ENCODE results near the gene ENC1. TPM values are rescaled to one million over a fixed set of nuclear protein-coding genes. Genes with fewer than 3 reads are reported as not detected.

ENC1 gene
- total RNA-seq, 1 experiment from 2014 or later, result 7.9 TPM

DNA sequence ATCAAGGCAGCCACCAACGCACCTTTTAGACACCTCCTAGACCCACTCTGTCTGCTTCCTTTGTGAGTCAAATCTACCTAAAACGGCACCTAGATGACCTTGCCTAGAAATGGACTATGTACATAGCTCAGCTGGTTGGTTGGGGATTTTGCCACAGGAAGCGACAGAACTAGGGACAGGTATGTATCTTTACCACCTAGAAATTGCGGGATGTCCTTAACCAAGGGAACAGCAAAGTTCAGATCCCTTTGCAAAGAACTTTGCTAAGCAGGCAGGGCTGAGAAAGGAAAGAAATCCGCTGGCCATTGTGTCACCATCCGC, 2.0 kb upstream of the ENC1 start:
- H3K27me3 ChIP-seq (replicated peaks; ENCODE audit: insufficient read depth, low read depth, low read length, poor library complexity), result no peaks in the 10 kb centered on the region
- H3K36me3 ChIP-seq (ENCODE audit: insufficient read depth, low read length, poor library complexity, severe bottlenecking), result no peaks in the 10 kb centered on the region
- no peak overlapping the region for H3K27ac ChIP-seq (ENCODE audit: low read depth, low read length, poor library complexity, severe bottlenecking)
- CTCF ChIA-PET, result no interaction called here
- no peaks in the 10 kb centered on the region for H3K9me3 ChIP-seq (ENCODE audit: low read depth, low read length, poor library complexity, severe bottlenecking)
- POLR2A ChIA-PET (ENCODE audit: low non-redundant PET), result no interaction called here
- H3K4me1 ChIP-seq (ENCODE audit: insufficient read depth, low read length, poor library complexity, severe bottlenecking), result peaks cover 28% of the 10 kb centered on the region
- no peak for DNase-seq (ENCODE audit: low spot score)
- intact Hi-C loops (cut with micrococcal nuclease; ENCODE audit: unreplicated experiment), result loop anchor here (1.0 to 10.0 kb wide), 9 partner anchors 99 to 845 kb away; no protein-coding TSS in a partner anchor
- no TSS peak for BruUV-seq (replicated peaks)
- TF ChIP-seq, protein P1, sequence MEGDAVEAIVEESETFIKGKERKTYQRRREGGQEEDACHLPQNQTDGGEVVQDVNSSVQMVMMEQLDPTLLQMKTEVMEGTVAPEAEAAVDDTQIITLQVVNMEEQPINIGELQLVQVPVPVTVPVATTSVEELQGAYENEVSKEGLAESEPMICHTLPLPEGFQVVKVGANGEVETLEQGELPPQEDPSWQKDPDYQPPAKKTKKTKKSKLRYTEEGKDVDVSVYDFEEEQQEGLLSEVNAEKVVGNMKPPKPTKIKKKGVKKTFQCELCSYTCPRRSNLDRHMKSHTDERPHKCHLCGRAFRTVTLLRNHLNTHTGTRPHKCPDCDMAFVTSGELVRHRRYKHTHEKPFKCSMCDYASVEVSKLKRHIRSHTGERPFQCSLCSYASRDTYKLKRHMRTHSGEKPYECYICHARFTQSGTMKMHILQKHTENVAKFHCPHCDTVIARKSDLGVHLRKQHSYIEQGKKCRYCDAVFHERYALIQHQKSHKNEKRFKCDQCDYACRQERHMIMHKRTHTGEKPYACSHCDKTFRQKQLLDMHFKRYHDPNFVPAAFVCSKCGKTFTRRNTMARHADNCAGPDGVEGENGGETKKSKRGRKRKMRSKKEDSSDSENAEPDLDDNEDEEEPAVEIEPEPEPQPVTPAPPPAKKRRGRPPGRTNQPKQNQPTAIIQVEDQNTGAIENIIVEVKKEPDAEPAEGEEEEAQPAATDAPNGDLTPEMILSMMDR (conservative IDR thresholded peaks at IDR 0.05; ENCODE audit: low read depth, low read length), result no peak
- TF ChIP-seq EZH2 (IDR thresholded peaks at IDR 0.05; ENCODE audit: borderline replicate concordance, low read depth, low read length, poor library complexity, severe bottlenecking), result no peak
- H3K4me3 ChIP-seq (ENCODE audit: low read depth, low read length, poor library complexity, severe bottlenecking), result no peak overlapping the region

DNA sequence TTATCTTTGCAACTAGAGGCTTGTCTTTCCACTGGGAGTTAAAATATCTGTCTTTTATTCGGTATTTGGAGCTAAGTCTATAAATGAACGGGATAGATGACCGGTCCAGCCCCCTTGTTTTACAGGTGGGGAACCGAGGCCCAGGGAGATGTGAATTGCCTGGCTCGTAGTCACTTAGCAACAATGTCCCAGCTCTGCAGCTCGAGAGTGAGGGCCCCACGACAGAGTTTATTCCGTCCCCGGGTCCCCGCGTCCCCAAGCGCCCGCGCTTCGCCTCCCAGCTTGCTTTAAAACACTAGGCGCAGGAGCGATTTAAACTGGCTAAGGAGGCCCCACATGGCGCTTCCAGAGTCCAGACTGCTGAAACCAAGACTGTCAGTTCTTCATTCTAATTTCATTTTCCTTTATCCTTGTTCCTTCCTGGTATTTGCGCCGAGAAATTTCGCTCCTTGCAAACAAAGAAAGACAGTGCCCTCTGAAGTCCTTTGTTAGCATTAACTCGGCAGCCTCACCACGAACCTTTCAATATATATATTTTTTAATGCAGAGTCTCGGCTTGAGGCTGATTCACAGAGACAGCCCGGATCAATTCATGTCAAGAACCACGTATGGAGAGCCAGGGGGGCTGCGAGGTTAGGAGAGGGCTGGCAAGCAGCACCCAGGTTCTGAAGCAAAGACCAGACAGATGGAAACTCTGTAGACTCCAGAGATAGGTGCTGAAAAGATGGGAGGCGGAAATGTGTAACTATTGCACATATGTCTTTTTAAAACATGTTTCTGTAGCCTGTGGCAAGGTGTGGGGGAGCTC, 1.4 kb upstream of the ENC1 start:
- no peaks in the 10 kb centered on the region for H3K9me3 ChIP-seq (ENCODE audit: low read depth, low read length, poor library complexity, severe bottlenecking)
- H3K27me3 ChIP-seq (replicated peaks; ENCODE audit: insufficient read depth, low read depth, low read length, poor library complexity), result no peaks in the 10 kb centered on the region
- H3K4me3 ChIP-seq (ENCODE audit: low read depth, low read length, poor library complexity, severe bottlenecking), result peak overlapping the region; percentile 68
- DNase-seq (ENCODE audit: low spot score), result peak; percentile 89
- CTCF ChIA-PET, result interaction anchor here (0.7 kb wide), 1 partner anchor 429 kb away, joined by 3 read pairs; no protein-coding TSS in a partner anchor
- intact Hi-C loops (cut with micrococcal nuclease; ENCODE audit: unreplicated experiment), result loop anchor here (1.0 to 10.0 kb wide), 10 partner anchors 99 to 1051 kb away; no protein-coding TSS in a partner anchor
- BruUV-seq (replicated peaks), result no TSS peak
- no peaks in the 10 kb centered on the region for H3K36me3 ChIP-seq (ENCODE audit: insufficient read depth, low read length, poor library complexity, severe bottlenecking)
- H3K27ac ChIP-seq (ENCODE audit: low read depth, low read length, poor library complexity, severe bottlenecking), result no peak overlapping the region
- TF ChIP-seq EZH2 (IDR thresholded peaks at IDR 0.05; ENCODE audit: borderline replicate concordance, low read depth, low read length, poor library complexity, severe bottlenecking), result no peak
- TF ChIP-seq, protein P1 (conservative IDR thresholded peaks at IDR 0.05; ENCODE audit: low read depth, low read length), result peak; percentile 78
- POLR2A ChIA-PET (ENCODE audit: low non-redundant PET), result no interaction called here
- peaks cover 28% of the 10 kb centered on the region for H3K4me1 ChIP-seq (ENCODE audit: insufficient read depth, low read length, poor library complexity, severe bottlenecking)

DNA sequence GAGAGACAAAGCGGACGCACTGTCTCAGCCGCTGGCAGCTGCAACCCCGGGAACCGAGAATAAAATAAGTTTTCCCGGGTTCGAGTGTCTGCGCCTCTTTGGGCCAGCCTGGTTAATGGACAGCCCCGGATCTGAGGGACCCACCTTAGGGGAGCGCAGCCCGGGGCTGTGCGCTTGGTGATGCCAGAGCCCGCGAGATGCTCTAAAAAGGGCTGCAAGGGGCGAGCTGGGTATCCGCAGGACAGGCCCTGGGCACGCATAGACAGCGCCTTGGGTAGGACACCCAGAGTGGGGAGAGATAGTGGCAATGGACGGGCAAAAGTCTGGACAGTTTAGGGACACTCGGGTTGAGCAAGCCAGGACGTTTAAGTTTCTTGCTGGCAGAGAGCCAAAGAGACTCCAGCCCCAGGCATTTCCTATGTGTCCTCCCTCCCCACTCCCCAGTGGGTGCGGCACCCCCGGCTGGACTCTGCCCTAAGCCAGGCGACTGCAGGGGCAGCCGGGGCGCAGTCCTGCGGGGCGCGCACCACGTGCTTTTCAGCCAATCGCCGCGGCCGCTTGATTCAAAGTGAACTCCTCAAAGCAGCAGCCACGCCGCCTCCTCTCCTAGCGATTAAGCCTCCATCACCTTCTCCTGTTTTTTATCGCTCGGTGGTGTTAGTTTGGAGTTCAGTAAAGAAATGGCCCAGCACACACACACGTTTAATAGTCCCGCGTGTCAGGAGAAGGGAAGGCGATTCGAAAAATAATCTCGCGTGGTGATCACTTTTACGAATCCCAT, 616 bp upstream of the ENC1 start:
- Histone ChIP-seq H3K4me1 (ENCODE audit: insufficient read depth, low read length, poor library complexity, severe bottlenecking) (peaks cover 28% of the 10 kb centered on the region), H3K27ac (ENCODE audit: low read depth, low read length, poor library complexity, severe bottlenecking) (no peak overlapping the region), H3K4me3 (ENCODE audit: low read depth, low read length, poor library complexity, severe bottlenecking) (peak overlapping the region; percentile 68), H3K36me3 (ENCODE audit: insufficient read depth, low read length, poor library complexity, severe bottlenecking) (no peaks in the 10 kb centered on the region), H3K9me3 (ENCODE audit: low read depth, low read length, poor library complexity, severe bottlenecking) (no peaks in the 10 kb centered on the region), H3K27me3 (replicated peaks; ENCODE audit: insufficient read depth, low read depth, low read length, poor library complexity) (no peaks in the 10 kb centered on the region)
- no TSS peak for BruUV-seq (replicated peaks)
- peak; percentile 81 for DNase-seq (ENCODE audit: low spot score)
- TF ChIP-seq EZH2 (IDR thresholded peaks at IDR 0.05; ENCODE audit: borderline replicate concordance, low read depth, low read length, poor library complexity, severe bottlenecking), result no peak
- TF ChIP-seq, protein P1 (conservative IDR thresholded peaks at IDR 0.05; ENCODE audit: low read depth, low read length), result no peak
- ChIA-PET CTCF (interaction anchor here (0.7 to 1.1 kb wide), 3 partner anchors 66 to 1050 kb away, joined by 3 to 19 read pairs (median 4); no protein-coding TSS in a partner anchor), POLR2A (ENCODE audit: low non-redundant PET) (interaction anchor here (0.6 kb wide), 2 partner anchors 621 to 650 kb away, joined by 3 read pairs; no protein-coding TSS in a partner anchor)
- intact Hi-C loops (cut with micrococcal nuclease; ENCODE audit: unreplicated experiment), result loop anchor here (2.0 to 10.0 kb wide), 7 partner anchors 209 to 1050 kb away; no protein-coding TSS in a partner anchor
